HG03571 (cell line): ENCODE results near the gene CA6.
"Not testable (repeated sequence)": the region's sequence is repeated elsewhere in the genome, so short reads cannot be mapped to it uniquely, and the experiment has no call there.

Experiments used
- ATAC-seq: cut with Tn5 transposase; IDR thresholded peaks from one replicate; pipeline ENCODE4 v1.9.1; 2021; ENCODE audit not compliant: unreplicated experiment

Gene CA6

DNA sequence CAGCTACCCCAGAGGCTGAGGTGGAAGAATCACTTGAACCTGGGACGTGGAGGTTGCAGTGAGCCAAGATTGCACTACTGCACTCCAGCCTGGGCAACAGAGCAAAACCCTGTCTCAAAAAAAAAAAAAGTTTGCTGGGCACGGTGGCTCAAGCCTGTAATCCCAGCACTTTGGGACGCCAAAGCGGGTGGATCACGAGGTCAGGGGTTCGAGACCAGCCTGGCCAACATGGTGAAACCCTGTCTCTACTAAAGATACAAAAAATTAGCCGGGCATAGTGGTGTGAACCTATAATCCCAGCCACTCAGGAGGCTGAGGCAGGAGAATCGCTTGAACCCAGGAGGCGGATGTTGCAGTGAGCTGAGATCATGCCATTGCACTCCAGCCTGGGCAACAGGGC, 23.2 kb downstream of the CA6 start:
- not testable (repeated sequence) for ATAC-seq

DNA sequence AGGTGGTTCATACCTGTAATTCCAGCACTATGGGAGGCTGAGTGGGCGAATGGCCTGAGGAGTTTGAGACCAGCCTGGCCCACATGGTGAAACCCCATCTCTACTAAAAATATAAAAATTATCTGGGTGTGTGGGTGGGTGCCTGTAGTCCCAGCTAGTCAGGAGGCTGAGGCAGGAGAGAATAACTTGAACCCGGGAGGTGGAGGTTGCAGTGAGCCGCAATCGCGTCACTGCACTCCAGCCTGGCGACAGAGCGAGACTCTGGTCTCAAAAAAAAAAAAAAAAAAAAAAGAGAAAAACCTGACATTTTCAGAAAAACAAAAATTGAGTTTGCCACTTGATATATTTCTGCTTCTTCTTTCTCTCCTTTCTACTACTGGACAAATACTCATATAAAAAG, 24.3 kb downstream of the CA6 start:
- ATAC-seq, result no peak

DNA sequence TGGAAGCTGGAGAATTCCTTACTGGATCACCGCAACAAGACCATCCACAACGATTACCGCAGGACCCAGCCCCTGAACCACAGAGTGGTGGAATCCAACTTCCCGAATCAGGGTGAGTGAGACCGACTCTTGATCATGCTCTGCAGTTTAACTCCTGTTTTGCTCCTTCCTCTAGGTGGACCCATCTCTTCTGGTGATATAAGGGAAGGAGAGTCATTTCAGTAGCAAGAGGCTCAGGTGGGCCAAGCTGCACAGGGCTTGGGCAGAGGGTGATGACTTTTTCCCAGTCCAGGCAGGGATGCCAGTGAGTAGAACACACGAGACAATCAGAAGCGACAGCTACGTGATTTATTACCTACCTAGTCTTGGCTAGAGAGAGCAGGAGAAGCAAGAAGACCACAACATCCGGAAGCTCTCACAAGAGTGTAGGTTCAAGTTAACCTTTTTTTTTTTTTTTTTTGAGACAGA, 25.2 kb downstream of the CA6 start:
- no peak for ATAC-seq

DNA sequence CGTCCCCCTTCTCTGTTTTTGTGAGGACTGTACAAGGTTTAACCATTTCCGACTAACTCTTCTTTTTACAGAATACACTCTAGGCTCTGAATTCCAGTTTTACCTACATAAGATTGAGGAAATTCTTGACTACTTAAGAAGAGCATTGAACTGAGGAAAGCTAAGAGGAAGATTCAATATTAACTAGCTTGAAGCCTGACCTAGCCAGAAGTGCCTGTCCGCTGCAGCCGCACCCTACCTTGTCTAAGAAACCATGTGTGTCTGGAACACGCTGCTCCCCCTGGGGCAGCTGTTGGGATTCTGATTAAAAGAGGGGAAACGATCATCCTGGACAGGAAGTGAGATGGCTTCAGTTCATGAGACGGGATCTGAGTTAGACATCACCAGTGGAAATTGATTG, 28.9 kb downstream of the CA6 start:
- no peak for ATAC-seq

DNA sequence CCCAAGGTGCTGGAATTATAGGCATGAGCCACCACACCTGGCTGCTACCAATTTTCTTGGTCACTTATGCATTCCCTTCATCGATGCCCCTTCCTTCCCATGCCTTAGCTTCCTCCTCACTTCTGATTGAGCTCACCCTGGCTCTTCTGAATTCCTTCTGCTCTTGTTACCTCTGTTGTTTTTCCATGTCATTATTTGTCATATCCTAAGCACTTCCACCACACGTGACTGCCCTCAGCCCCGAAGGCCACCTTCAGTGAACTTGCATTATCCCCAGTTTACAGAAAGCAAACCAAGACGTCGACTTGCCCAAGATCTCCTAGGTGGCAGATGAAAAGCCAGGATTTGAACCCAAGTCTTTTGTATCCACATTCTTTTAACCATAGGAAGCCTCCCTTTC, 30.7 kb downstream of the CA6 start:
- ATAC-seq, result no peak

DNA sequence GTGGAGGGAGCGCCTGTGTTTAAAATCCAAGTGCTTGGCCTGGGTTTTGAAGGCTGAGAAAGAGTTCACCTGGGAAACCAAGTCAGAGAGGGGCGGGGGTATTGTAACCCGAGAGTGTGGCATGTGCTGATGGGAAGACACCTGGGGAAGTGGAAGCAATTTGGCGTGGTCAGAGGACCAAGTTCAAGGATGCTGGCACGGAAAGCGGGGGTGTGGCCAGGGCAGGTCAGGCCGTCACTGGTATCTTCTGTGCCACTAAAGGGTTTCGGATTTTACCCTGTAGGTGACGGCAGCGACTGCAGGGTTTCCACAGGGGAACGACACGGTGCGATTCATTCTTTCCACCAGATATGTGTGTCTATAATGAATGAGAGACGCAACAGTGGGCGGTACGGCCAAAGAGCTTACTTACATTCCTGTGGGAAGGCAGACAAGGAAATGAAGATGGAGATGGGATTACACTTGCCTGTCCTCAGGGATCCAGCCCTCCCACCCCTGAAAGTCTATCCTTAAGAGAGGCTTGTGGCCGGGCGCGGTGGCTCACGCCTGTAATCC, 31.3 kb downstream of the CA6 start:
- no peak for ATAC-seq

DNA sequence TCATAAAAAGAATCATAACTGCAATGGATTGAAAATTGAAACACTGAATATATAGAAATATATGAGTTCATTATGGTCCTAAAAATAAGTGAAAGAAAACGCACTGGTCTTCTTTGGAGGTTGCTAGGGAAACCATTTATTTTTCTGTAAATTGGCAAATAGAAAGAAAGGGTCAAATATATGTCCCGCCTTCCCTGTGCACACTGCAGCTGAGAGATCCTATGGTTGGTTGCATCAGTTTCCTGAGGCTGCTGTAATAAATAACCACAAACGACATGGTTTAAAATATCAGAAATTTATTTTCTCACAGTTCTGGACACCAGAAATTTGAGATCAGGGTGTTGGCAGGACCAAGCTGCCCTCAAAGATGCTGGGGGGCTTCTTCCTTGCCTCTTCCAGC, 35.0 kb downstream of the CA6 start:
- ATAC-seq, result no peak

DNA sequence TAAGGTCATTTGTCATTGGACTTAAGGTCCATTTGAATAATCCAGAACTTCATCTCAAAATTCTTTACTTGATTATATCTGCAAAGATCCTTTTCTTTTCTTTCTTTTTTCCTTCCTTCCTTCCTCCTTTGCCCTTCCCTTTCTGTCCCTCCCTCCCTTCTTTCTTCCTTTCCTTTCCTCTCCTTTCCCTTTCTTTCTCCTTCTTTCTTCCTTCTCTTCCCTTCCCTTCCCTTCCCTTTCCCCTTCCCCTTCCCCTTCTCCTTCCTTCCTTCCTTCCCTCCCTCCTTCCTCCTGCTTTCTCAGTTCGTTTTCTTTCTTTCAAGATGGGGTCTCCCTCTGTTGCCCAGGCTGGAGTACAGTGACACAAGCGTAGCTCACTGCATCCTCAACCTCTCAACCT, 35.5 kb downstream of the CA6 start:
- no peak for ATAC-seq

DNA sequence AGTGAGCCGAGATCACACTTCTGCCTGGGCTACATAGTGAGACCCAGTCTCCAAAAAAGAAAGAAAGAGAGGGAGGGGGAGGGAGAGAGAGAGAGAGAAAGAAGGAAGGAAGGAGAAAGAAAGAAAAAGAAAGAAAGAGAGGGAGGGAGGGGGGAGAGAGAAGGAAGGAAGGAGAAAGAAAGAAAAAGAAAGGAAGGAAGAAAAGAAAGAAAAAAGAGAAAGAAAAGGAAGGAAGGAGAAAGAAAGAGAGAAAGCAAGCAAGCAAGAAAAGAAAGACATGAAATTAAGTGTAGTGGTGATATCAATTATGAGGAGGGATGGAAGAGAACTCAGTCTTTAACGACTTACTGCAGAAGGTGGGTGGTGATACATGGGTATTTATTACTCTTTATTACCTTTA, 38.5 kb downstream of the CA6 start:
- no peak for ATAC-seq

DNA sequence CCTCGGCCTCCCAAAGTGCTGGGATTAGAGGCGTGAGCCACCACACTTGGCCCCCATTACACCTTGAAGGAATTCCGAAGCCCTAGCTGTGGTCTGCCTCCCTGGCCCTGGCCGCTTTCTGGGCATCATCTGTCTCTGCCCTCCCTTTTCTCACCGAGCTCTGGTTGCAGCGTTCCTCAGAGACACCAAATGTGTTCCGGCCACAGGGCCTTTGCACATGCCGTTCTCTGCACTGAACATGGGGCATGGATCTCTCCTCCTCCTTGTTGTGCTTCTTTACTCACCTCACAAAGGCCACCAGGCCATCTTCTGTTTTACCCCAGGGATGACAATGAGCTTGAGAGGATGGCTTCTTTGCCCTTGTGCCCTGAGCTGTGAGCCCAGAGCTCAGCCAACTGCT, 39.3 kb downstream of the CA6 start:
- no peak for ATAC-seq

DNA sequence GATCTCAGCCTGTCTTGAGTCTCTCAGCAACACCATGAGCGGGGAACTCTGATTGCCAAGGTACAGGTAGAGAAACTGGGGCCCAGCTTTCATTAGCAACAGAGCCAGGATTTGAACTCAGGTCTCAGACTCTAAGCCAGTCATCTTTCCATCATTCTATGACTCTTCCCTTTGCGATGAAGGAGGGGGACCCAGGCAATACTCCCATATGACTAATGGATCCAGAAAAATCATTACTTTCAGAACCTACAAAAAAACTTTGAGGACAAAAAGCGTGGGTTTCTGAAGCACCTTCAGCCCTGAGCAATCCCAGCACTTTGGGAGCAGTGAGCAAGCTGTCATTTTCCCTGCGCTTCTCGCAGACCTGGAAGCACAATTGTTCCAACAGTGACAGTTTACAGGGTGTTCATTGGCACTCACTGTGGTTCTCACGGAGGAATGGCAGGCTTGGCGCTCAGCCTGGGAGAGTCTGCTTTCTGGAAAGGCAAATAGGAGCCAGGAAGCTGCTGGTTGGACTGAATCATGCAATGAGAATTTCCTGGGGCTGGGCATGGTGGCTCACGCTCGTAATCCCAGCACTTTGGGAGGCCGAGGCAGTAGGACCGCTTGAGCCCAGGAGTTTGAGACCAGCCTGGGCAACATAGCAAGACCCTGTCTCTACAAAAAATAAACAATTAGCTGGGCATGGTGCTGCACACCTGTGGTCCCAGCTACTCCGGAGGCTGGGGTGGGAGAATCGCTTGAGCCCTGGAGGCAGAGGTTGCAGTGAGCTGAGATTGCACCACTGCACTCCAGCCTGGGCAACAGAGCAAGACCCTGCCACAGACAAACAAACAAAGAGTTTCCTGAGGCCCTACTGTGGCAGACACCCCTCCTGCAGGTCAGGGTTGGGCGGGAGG, 40.5 kb downstream of the CA6 start:
- no peak for ATAC-seq

DNA sequence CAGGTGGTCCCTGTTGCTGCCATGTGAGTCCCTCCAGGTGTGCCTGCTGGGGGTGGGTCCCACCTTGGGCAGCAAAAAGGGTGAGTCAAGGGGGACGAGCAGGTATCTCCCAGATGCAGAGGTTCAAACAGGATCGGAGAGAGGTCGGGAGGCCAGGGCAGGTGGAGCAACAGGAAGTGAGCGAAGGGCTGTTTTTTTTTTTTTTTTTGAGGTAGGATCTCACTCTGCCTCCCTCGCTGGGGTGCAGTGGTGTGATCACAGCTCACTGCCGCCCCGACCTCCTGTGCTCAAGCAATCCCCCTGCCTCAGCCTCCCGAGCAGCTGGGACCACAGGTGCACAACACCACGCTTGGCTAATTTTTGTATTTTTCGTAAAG, 41.1 kb downstream of the CA6 start:
- ATAC-seq, result no peak

DNA sequence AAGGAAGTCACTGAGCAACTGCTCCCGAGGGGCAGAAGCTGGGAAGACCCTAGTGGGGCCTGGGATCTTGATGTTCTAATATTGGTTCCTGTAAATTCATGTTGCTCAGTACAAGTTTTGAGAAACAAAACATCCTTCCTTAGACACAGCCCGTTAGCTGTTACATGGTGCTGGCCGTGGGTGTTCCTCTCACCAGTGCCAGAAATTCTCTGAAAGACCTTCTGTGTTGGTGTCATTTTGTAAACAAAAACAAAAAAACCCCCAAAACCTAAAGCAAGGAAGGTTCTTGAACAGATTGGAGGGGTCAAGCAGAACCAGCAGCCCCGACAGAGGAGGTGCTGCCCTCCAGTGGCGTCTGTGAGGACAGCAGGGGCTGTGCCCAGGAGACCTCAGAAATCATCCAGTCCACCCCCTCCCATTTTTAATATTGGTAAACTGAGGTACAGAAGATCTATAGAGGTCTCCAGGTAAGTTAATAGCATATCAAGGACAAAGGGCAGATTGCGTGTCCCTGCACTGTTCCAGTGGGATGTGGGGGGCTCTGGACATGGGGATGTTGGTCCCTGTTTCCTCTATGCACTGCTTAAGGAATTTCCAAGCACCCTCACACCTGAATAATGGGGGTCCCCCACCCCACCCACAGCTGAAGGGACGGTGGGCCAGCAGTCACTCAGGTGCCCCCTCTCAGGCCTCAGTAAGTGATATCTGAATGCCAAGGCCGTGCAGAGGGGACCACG, 42.4 kb downstream of the CA6 start:
- ATAC-seq, result no peak

DNA sequence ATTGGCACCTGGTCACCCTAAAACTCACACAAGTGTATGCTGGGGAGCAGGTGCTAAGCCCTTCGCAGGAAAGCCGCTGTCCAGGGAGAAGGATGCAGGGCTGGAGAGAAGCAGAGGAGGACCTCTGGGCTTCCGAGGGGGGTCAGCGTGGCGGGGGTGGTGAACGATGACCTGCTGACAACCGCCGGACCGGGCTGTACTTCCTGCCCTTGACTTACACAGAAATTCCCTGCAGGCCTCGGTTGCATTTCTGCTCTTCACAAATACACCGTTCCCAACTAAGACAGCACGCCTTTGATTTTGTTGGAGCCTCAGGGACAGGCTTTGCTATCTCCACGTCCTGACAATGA, 42.9 kb downstream of the CA6 start:
- no peak for ATAC-seq

DNA sequence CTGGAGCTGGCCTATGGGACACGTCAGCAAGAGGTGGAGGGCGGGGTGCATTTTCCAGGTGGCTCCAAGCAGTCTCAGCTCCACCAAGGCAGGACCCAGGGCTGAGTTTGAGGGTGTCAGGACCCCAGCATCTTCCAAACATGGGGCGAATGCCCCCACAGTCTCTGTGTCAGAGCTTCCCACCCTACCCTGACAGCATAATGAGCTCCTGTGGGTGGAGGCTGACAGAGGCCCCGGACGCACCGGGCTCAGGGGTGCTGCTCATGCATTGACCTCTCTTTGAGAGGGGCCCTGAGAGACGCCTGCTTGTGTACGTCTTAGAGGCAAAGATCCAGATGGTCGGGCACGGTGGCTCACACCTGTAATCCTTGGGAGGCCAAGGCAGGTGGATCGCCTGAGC, 43.4 kb downstream of the CA6 start:
- ATAC-seq, result no peak

DNA sequence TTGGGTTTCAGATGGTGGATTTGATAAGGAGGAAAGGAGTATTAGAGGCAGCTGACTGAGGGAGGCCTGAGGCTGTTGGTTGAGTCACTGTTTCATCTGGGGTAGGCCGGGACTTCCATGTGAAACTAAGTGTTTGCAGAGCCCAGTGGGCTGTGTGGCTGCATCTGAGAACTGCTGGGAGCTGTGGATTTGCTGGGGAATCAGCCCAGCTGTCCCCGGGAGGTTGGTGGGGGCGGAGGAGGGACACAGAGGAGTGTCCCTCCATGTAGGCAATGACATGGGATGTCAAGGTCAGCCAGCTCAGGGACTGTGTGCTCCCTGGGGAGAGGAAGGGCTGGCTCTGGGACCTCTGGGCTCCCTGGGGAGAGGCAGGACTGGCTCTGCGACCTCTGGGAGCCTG, 44.2 kb downstream of the CA6 start:
- ATAC-seq, result no peak

DNA sequence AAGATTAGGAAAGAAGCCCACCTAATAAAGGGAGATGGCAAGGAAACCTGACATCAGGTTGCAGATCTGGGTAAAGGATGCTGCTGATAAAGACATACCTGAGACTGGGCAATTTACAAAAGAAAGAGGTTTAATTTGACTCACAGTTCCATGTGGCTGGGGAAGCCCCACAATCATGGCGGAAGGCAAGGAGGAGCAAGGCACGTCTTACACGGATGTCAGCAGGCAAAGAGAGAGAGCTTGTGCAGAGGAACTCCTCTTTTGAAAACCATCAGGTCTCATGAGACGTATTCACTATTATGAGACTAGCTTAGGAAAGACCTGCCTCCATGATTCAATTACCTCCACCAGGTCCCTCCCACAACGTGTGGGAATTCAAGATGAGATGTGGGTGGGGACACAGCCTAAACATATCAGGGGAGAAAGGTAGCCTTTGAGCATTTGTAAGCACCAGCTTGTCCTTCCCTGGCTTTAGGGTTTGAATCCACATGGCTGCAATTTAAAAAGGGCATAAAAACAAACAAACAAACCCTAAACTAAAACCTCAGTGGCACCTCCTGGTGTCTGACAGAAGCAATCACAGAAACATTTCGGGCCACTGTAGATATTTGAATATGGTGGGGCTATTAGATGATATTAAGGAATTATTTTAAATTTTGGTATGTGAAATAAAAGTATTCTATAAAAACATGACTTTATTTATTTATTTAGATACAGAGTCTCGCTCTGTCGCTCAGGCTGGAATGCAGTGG, 47.4 kb downstream of the CA6 start:
- ATAC-seq, result no peak

DNA sequence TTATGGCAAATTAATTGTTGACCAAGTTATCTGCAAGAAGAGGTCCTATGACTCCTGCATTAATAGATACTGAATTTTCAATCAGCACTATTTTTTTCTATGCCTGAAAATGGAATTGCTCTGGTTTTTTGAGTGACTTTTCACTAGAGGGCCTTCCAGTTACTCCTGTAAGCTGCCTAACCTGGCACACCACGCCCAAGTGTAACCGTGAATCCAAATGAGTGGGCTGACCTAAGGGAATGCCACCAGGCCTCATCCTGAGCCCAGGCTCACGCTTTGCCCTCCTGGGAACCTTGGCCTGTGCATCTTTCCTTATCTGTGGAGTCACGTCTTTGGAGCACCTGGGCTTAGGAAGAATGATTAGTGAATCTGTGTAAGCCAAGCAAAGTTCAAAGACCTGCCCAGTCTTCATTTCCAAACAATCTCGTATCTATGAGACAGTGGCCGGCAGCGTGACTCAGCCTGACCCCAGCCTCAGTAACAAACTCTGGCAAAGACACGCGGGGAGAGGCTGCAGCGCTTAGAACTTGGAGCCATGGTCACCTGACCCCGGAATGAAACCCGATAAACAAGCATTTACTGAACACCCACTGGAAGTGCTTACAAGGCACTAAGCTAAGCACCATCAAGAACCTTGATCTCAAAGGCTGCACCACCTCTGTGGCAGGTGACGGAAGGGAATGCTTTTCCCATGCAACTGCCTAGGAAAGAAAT, 48.5 kb downstream of the CA6 start:
- not testable (repeated sequence) for ATAC-seq

DNA sequence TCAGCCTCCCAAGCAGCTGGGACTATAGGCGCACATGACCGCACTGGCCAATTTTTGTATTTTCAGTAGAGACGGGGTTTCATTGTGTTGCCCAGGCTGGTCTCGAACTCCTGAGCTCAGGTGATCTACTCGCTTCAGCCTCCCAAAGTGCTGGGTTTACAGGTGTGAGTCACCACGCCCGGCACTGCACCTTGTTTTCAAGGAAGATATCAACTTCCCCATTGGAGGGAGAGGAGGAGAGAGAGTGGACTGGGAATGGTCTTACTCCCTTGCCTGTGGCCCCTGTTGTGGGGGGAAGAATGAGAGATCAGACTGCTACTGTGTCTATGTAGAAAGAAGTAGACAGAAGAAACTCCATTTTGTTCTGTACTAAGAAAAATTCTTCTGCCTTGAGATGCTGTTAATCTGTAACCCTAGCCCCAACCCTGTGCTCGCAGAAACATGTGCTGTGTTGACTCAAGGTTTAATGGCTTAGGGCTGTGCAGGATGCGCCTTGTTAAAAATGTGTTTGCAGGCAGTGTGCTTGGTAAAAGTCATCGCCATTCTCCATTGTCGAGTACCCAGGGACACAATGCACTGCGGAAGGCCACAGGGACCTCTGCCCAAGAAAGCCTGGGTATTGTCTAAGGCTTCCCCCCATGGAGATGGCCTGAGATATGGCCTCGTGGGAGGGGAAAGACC, 56.0 kb downstream of the CA6 start:
- not testable (repeated sequence) for ATAC-seq

DNA sequence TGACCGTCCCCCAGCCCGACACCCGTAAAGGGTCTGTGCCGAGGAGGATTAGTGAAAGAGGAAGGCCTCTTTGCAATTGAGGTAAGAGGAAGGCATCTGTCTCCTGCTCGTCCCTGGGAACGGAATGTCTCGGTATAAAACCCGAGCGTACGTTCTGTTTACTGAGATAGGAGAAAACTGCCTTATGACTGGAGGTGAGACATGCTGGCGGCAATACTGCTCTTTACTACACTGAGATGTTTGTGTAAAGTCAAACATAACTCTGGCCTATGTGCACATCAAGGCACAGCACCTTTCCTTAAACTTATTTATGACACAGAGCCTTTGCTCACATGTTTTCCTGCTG, 56.5 kb downstream of the CA6 start:
- not testable (repeated sequence) for ATAC-seq
